ENCODE measurements around the gene CHRNG. TPM values are rescaled to one million over a fixed set of nuclear protein-coding genes. Genes with fewer than 3 reads are reported as not detected.

Gene CHRNG
- total RNA-seq, 1 donor from 2014 or later = not detected

DNA sequence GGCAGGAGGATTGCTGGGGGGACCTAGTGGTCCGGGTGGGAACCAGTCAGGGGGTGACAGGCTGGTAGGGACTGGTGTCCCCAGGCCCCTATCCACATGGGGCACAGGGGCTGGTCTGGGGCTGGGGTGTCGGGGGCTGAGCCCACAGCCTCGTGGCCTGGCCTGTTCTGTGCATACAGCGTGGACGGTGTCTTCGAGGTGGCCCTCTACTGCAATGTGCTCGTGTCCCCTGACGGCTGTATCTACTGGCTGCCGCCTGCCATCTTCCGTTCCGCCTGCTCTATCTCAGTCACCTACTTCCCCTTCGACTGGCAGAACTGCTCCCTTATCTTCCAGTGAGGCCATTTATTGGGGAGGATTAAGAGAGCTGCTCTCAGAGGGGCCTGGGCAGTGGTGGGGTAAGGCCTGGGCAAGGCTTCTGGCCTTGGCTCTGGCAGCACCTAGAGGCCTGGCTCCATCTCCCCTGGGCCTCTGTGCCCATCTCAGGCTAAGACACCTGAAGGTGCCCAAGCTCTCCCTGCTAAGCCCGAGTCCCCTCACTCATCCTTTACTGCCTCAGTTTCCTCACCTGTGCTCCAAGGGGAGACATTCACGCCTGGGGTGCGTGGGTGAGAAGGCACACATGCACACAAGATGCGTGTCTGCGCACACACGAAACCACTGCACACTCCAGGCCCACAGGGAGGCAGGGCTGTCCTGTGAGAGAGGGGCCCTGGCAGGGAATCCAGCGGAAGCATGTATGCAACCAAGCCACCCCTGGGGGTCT lies 1.9 kb downstream of the CHRNG start:
- Mint-ChIP-seq H3K27me3 (peaks cover 5% of the 10 kb centered on the region), H3K27ac (no peak overlapping the region), H3K9me3 (no peaks in the 10 kb centered on the region), H3K4me1 (peaks cover 6% of the 10 kb centered on the region), H3K36me3 (ENCODE audit: low read depth) (peaks cover 12% of the 10 kb centered on the region), H3K4me3 (no peak overlapping the region)
- intact Hi-C loops (cut with micrococcal nuclease) = no loop called here
- DNase-seq = no peak

DNA sequence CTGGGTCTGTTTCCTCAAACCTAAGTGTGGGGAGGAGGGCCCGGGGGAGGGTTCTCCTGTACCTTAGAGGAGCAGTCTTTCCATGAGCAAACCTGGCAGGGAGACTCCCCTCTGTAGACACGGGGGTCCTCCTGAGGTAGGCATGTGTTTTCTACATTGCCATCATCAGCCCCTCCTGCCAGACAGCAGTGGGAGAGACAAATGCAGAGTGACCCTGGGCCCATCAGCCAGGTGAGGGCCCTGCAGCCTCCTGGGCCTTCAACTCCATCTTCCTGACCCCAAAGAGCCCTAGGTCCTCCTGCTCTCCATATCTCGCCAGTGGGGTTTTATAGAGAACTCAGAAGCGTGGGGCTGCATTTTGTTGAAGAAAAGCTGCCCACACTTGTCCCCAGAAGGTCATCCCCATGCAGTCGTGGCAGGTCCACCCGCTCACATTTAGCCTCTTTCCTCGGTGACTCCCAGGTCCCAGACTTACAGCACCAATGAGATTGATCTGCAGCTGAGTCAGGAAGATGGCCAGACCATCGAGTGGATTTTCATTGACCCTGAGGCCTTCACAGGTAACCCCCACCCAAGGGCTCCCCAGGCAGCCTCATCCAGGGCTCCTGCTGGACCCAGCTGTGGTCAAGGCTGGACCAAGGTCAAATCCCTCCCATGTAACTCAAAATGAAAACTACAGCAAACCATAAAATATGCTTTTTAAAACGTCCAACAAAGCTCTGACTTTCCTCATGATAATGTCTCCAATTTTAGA lies 2.6 kb downstream of the CHRNG start:
- H3K4me1 Mint-ChIP-seq = peaks cover 9% of the 10 kb centered on the region
- no peaks in the 10 kb centered on the region for H3K9me3 Mint-ChIP-seq
- peaks cover 16% of the 10 kb centered on the region for H3K36me3 Mint-ChIP-seq (ENCODE audit: low read depth)

DNA sequence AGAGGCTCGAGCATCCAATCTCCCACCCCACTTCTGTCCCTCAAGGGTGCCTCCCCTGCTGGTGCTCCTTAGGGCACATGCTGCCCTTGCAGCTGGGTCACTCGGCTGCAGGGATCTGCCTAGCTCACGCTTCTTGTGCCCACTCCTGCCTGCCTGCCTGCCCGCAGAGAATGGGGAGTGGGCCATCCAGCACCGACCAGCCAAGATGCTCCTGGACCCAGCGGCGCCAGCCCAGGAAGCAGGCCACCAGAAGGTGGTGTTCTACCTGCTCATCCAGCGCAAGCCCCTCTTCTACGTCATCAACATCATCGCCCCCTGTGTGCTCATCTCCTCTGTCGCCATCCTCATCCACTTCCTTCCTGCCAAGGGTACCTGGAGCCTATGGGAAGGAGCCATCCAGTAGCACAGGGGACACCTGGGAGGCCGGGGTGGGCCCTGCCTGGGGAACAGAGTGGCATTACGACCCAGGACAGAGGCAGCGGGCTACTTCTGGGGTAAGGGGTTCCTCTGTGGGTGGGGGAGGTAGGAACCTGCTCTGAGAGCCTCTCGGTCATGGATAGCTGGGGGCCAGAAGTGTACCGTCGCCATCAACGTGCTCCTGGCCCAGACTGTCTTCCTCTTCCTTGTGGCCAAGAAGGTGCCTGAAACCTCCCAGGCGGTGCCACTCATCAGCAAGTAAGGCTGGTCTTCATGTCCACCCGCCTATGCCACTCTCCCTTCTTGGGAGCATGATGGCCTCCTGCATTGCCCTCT lies 3.4 kb downstream of the CHRNG start:
- Mint-ChIP-seq H3K9me3 (no peaks in the 10 kb centered on the region), H3K4me1 (peaks cover 15% of the 10 kb centered on the region), H3K27ac (no peak overlapping the region), H3K36me3 (ENCODE audit: low read depth) (peaks cover 23% of the 10 kb centered on the region), H3K27me3 (peaks cover 5% of the 10 kb centered on the region), H3K4me3 (no peak overlapping the region)
- no peak for DNase-seq
- intact Hi-C loops (cut with micrococcal nuclease) = no loop called here

More for the DNA sequence above, 2.6 kb downstream of the CHRNG start:
- H3K4me3 Mint-ChIP-seq = no peak overlapping the region
- peaks cover 5% of the 10 kb centered on the region for H3K27me3 Mint-ChIP-seq
- DNase-seq = no peak
- no peak overlapping the region for H3K27ac Mint-ChIP-seq
- intact Hi-C loops (cut with micrococcal nuclease) = no loop called here

DNA sequence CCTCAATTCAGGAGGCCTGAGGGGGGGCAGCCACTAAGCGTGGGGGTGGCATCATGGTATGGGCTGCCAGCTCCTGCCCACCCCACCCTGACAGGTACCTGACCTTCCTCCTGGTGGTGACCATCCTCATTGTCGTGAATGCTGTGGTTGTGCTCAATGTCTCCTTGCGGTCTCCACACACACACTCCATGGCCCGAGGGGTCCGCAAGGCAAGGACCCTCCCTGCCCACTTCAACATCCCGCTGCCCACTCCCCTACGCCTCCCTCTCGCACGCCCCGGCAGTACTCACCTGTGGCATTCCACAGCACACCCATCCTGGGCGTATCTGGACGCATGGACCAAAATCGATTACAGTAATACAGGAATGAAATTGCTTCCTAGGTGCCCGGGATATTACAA lies 4.0 kb downstream of the CHRNG start:
- H3K27ac Mint-ChIP-seq = no peak overlapping the region
- no peak for DNase-seq
- H3K36me3 Mint-ChIP-seq (ENCODE audit: low read depth) = peaks cover 29% of the 10 kb centered on the region
- H3K4me3 Mint-ChIP-seq = no peak overlapping the region
- no peaks in the 10 kb centered on the region for H3K9me3 Mint-ChIP-seq
- intact Hi-C loops (cut with micrococcal nuclease) = no loop called here
- peaks cover 19% of the 10 kb centered on the region for H3K4me1 Mint-ChIP-seq
- H3K27me3 Mint-ChIP-seq = peaks cover under 1% of the 10 kb centered on the region

DNA sequence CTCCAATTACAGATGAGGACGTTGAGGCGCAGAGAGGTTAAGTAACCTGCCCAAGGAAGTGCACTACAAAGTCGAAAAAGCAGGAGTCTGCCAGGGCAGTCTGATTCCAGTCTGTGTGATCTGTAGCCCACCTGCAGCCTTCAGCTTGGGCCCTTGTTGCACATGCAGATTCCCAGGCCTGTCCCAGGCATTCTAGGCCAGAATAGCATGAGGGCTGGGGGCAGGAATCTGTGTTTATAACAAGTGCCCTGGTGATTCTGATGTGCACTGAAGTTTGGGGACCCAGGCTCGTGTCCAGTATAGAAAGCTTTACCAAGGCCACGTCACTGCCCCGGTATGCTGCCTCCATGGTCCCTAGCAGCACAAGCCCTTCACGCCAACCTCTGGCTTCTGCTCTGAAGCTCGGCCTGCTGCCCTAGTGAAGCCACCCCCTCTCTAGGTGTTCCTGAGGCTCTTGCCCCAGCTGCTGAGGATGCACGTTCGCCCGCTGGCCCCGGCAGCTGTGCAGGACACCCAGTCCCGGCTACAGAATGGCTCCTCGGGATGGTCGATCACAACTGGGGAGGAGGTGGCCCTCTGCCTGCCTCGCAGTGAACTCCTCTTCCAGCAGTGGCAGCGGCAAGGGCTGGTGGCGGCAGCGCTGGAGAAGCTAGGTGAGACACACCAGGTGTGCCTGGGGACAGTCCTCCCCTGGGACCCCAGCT lies 4.6 kb downstream of the CHRNG start:
- no peak overlapping the region for H3K27ac Mint-ChIP-seq
- no peaks in the 10 kb centered on the region for H3K9me3 Mint-ChIP-seq
- H3K4me3 Mint-ChIP-seq = no peak overlapping the region
- H3K36me3 Mint-ChIP-seq (ENCODE audit: low read depth) = peaks cover 35% of the 10 kb centered on the region
- intact Hi-C loops (cut with micrococcal nuclease) = no loop called here
- peaks cover 25% of the 10 kb centered on the region for H3K4me1 Mint-ChIP-seq
- no peak for DNase-seq
- H3K27me3 Mint-ChIP-seq = no peaks in the 10 kb centered on the region

DNA sequence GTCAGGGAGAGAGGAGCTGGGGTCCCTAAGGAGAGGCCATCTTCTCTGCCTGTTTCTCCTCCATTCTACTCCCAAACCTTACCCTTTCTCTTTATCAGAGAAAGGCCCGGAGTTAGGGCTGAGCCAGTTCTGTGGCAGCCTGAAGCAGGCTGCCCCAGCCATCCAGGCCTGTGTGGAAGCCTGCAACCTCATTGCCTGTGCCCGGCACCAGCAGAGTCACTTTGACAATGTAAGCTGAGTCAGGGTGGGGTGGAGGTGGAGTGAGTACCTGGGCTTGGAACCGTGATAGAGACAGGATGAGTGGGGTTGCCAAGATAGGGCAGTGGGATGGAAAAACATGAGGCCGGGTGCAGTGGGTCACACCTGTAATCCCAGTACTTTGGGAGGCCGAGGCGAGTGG lies 5.2 kb downstream of the CHRNG start:
- H3K4me3 Mint-ChIP-seq = no peak overlapping the region
- H3K27me3 Mint-ChIP-seq = no peaks in the 10 kb centered on the region
- no peak for DNase-seq
- intact Hi-C loops (cut with micrococcal nuclease) = no loop called here
- peaks cover 38% of the 10 kb centered on the region for H3K36me3 Mint-ChIP-seq (ENCODE audit: low read depth)
- no peak overlapping the region for H3K27ac Mint-ChIP-seq
- no peaks in the 10 kb centered on the region for H3K9me3 Mint-ChIP-seq
- H3K4me1 Mint-ChIP-seq = peaks cover 28% of the 10 kb centered on the region

DNA sequence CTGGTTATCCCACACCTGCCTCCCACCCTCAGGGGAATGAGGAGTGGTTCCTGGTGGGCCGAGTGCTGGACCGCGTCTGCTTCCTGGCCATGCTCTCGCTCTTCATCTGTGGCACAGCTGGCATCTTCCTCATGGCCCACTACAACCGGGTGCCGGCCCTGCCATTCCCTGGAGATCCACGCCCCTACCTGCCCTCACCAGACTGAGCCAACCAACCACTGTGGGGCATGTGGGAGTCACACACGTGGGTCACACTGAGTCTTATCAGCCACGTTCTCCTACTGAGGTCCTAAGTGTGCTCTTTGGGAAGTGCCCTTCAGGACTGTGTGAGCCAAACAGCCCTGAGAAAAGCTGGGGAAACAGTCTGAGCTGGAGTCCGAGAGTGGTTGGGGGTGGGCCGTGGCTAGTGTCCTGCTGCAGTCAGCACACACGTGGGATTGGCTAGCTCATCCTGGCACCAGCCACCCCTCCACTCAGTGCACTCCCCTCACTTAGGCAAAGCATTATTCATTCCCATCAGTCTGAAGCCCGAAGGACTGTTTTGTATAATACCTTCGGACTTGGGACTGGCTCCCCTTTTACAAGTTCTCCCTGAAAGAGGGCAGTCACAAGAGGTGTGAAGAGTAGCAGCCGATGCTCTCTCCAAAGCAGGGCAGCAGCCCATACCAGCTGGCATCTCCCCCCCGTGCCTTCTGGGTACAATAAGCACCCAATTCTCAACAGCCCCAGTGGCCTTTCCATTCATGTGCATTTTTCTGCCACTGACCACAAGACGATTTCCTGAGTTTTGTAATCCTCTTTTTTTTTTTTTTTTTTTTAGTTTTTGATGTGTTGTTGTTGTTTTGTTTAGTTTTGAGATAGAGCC lies 6.3 kb downstream of the CHRNG start:
- Mint-ChIP-seq H3K27me3 (no peaks in the 10 kb centered on the region), H3K27ac (no peak overlapping the region), H3K36me3 (ENCODE audit: low read depth) (peaks cover 40% of the 10 kb centered on the region), H3K9me3 (no peaks in the 10 kb centered on the region), H3K4me3 (no peak overlapping the region), H3K4me1 (peaks cover 30% of the 10 kb centered on the region)
- intact Hi-C loops (cut with micrococcal nuclease) = no loop called here
- no peak for DNase-seq

DNA sequence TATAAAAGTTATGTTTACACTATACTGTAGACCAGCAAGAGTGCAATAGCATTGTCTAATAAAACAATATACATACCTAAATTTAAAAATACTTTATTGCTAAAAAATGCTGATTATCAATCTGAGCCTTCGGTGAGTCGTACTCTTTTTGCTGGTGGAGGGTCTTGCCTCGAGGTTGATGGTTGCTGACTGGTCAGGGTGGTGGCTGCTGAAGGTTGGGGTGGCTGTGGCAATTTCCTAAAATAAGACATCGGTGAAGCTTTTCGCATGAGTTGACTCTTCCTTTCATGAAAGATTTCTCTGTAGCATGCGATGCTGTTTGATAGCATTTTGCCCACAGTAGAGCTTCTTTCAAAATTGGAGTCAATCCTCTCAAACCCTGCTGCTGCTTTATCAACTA lies 8.5 kb downstream of the CHRNG start:
- H3K27ac Mint-ChIP-seq = no peak overlapping the region
- H3K4me1 Mint-ChIP-seq = peaks cover 43% of the 10 kb centered on the region
- intact Hi-C loops (cut with micrococcal nuclease) = no loop called here
- DNase-seq = no peak
- H3K36me3 Mint-ChIP-seq (ENCODE audit: low read depth) = peaks cover 52% of the 10 kb centered on the region
- no peaks in the 10 kb centered on the region for H3K27me3 Mint-ChIP-seq
- H3K4me3 Mint-ChIP-seq = no peak overlapping the region
- no peaks in the 10 kb centered on the region for H3K9me3 Mint-ChIP-seq

DNA sequence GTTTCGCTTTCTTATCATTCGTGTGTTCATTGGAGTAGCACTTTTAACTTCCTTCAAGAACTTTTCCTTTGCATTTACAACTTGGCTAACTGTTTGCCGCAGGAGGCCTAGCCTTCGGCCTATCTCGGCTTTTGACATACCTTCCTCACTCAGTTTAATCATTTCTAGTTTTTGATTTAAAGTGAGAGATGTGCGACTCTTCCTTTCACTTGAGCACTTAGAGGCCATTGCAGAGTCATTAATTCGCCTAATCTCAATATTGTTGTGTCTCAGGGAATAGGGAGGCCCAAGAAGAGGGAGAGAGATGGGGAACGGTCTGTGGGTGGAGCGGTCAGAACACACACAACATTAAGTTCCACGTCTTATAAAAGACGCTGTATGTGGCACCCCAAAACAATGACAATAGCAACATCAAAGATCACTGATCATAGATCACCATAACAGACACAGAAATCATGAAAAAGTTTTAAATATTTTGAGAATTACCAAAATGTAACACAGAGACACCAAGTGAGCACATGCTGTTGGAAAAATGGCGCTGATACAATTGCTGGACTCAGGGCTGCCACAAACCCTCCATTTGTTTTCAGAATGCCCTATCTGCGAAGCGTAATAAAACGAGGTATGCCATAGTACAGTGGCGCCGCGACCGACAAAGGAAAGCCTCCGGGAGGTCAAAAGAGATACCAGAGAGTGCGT lies 10.3 kb downstream of the CHRNG start:
- H3K27ac Mint-ChIP-seq = peak overlapping the region; percentile 100
- DNase-seq = peak; percentile 62
- no peaks in the 10 kb centered on the region for H3K27me3 Mint-ChIP-seq
- no peaks in the 10 kb centered on the region for H3K9me3 Mint-ChIP-seq
- peaks cover 59% of the 10 kb centered on the region for H3K4me1 Mint-ChIP-seq
- intact Hi-C loops (cut with micrococcal nuclease) = loop anchor here (2.0 kb wide), 3 partner anchors 147 to 843 kb away; partner anchors contain the start of genes GIGYF2 and PDE6D
- peak overlapping the region; percentile 96 for H3K4me3 Mint-ChIP-seq
- peaks cover 62% of the 10 kb centered on the region for H3K36me3 Mint-ChIP-seq (ENCODE audit: low read depth)

DNA sequence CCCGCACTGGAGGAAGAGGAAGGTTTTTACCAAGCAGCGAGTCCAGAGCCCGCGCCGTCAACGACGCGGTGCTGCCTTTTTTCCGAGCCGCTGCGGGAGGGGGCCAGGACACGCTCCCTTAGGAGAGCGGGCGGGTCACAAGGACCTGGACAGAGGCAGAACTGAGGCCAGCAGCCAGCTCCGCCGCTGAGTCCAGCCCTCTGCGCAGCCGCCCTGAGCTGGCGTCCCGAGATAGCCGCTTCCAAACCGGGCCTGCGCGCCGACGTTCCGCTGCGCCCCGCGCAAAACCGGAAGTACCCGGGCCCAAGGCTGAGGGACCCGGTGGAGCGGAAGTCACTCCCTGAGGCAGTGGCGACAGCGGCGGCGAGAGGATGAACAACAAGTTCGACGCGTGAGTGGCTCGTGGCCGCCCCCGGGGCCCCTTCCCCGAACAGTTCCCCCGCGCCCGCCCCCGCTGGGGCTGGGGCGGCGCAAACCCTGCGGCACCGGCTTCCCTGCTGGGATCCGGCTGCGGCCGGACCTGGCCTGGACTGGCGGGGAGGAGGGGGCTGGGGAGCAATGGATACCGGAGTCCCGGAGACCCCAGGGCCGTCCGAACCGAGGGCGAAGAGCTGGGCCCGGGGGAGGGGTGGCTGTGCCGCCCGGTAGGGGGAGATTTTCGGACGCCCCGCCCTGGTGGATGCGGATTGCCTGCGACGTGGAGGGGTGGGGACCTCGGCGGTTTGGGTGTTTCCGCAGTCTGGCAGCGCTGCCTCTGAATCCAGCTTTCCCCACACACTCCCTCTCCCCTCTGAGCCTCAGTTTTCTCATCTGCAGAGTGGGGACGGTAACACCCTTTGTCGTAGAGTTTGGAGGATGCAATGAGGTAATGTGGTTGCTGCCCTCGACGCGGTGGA lies 11.1 kb downstream of the CHRNG start, which contains the start of the genes EIF4E2 and TIGD1:
Gene EIF4E2 (plus strand): TSS at position 336 of the 896 bp plus-strand sequence. CDS start 36 bp downstream, at position 372.
Gene TIGD1 (minus strand): TSS at position 204 of the 896 bp plus-strand sequence. CDS start 675 bp downstream, outside the sequence.
- no peaks in the 10 kb centered on the region for H3K9me3 Mint-ChIP-seq
- intact Hi-C loops (cut with micrococcal nuclease) = loop anchor here (2.0 kb wide), 3 partner anchors 146 to 844 kb away; partner anchors contain the start of genes GIGYF2 and PDE6D
- H3K27me3 Mint-ChIP-seq = no peaks in the 10 kb centered on the region
- peak within 1 kb of the TSS; percentile 96 for H3K4me3 Mint-ChIP-seq
- H3K4me1 Mint-ChIP-seq = peaks cover 61% of the 10 kb centered on the region
- DNase-seq = peak; percentile 97
- peaks cover 65% of the 10 kb centered on the region for H3K36me3 Mint-ChIP-seq (ENCODE audit: low read depth)
- peak within 1 kb of the TSS; percentile 100 for H3K27ac Mint-ChIP-seq

DNA sequence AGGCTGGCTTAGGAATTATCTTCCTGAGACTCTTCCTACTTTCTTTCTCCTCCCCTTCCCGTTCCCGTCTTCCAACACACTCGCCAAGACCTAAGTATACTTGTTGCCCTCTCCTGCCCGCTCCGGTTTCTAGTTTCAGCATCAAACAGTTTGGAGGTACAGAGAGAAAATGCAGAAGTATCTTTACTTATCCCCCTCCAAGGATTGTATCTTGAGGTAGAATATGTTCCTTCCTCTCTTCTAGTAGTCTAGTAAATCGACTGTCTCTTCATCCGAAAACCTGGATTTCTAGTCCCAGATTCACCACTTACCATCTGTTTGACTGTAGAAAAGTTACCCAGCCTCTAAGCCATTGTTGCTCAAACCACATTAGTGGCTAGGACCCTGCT lies 11.8 kb downstream of the CHRNG start:
- no peaks in the 10 kb centered on the region for H3K9me3 Mint-ChIP-seq
- DNase-seq = no peak
- peaks cover 66% of the 10 kb centered on the region for H3K4me1 Mint-ChIP-seq
- intact Hi-C loops (cut with micrococcal nuclease) = loop anchor here (2.0 kb wide), 3 partner anchors 146 to 844 kb away; partner anchors contain the start of genes GIGYF2 and PDE6D
- H3K27me3 Mint-ChIP-seq = no peaks in the 10 kb centered on the region
- H3K27ac Mint-ChIP-seq = peak overlapping the region; percentile 95
- H3K36me3 Mint-ChIP-seq (ENCODE audit: low read depth) = peaks cover 64% of the 10 kb centered on the region
- peak overlapping the region; percentile 96 for H3K4me3 Mint-ChIP-seq
